HepG2 (cell line): ENCODE measurements around the gene COX4I2. TPM values are rescaled to one million over a fixed set of nuclear protein-coding genes. Genes with fewer than 3 reads are reported as not detected.

Experiments used
- AGO2 ChIP-seq: fragments of 200-400 bp; formaldehyde crosslinking; optimal IDR thresholded peaks from 2 replicates; pipeline ENCODE3; 2017; ENCODE audit warnings: mild to moderate bottlenecking, low read depth, low read length, moderate library complexity
- CCAR2 ChIP-seq: fragments of 200-400 bp; formaldehyde crosslinking; optimal IDR thresholded peaks from 2 replicates; pipeline ENCODE3; 2018; ENCODE audit warnings: low read depth, mild to moderate bottlenecking, low read length, moderate library complexity
- CENPBD1 ChIP-seq: sonication (generic); formaldehyde crosslinking; IDR thresholded peaks from 2 replicates; pipeline ENCODE4 v1.8.0; 2022; ENCODE audit warnings: missing genetic modification reagents, low read depth, mild to moderate bottlenecking, borderline replicate concordance
- CHD2 ChIP-seq: IDR thresholded peaks from 2 replicates; pipeline ENCODE4 v1.6.1; 2011; ENCODE audit warnings: low read depth, low read length, improper control_type of control experiment
- CREB1 ChIP-seq, 2 experiments: fragments of 450-650 bp in 1 of 2; IDR thresholded peaks; 2 replicates each; pipeline ENCODE4 v1.6.1; 2016 to 2017; ENCODE audit warnings: control low read depth in 1 of 2, mild to moderate bottlenecking in 1 of 2, missing compliant biosample characterization in 1 of 2, missing genetic modification characterization in 1 of 2
- ELF3 ChIP-seq: IDR thresholded peaks from 2 replicates; pipeline ENCODE4 v1.6.1; 2016; ENCODE audit warnings: missing genetic modification reagents, missing compliant biosample characterization
- MAX ChIP-seq: IDR thresholded peaks from 2 replicates; pipeline ENCODE4 v1.6.1; 2012; ENCODE audit warnings: inconsistent platforms
- NFKBIZ ChIP-seq: IDR thresholded peaks from 2 replicates; pipeline ENCODE4 v1.6.1; 2018; ENCODE audit warnings: missing genetic modification reagents, missing compliant biosample characterization
- POLR2A ChIP-seq, 2 experiments: IDR thresholded peaks; 2 replicates each; pipeline ENCODE4 v1.6.1; 2011; ENCODE audit warnings: low read depth in 2 of 2, low read length in 2 of 2, mild to moderate bottlenecking in 1 of 2, moderate library complexity in 1 of 2; ENCODE audit not compliant: insufficient read depth in 1 of 2
- RBAK ChIP-seq: sonication (generic); formaldehyde crosslinking; IDR thresholded peaks from 2 replicates; pipeline ENCODE4 v1.5.1; 2020; ENCODE audit warnings: mild to moderate bottlenecking, missing genetic modification reagents
- SETDB1 ChIP-seq: sonication (generic); formaldehyde crosslinking; IDR thresholded peaks from 2 replicates; pipeline ENCODE4 v1.5.1; 2020; ENCODE audit warnings: missing genetic modification reagents, mild to moderate bottlenecking, borderline replicate concordance
- SNAI1 ChIP-seq: sonication (generic); formaldehyde crosslinking; IDR thresholded peaks from 2 replicates; pipeline ENCODE4 v1.5.0; 2020; ENCODE audit warnings: mild to moderate bottlenecking, missing genetic modification reagents, borderline replicate concordance
- SOX5 ChIP-seq: IDR thresholded peaks from 2 replicates; pipeline ENCODE4 v1.6.1; 2016; ENCODE audit warnings: borderline replicate concordance
- TGIF2 ChIP-seq: IDR thresholded peaks from 2 replicates; pipeline ENCODE4 v1.6.1; 2016; ENCODE audit warnings: control low read depth, missing compliant biosample characterization
- ZBTB33 ChIP-seq: sonication (generic); formaldehyde crosslinking; IDR thresholded peaks from 2 replicates; pipeline ENCODE4 v1.4.0; 2020; ENCODE audit warnings: missing genetic modification reagents
- ZIK1 ChIP-seq: sonication (generic); formaldehyde crosslinking; IDR thresholded peaks from 2 replicates; pipeline ENCODE4 v1.5.0; 2020; ENCODE audit warnings: mild to moderate bottlenecking, low read depth, missing genetic modification reagents, borderline replicate concordance
- ZNF362 ChIP-seq: sonication (generic); formaldehyde crosslinking; IDR thresholded peaks from 2 replicates; pipeline ENCODE4 v1.4.0; 2020; ENCODE audit warnings: missing genetic modification reagents, mild to moderate bottlenecking, borderline replicate concordance
- ZNF512 ChIP-seq: sonication (generic); formaldehyde crosslinking; IDR thresholded peaks from 2 replicates; pipeline ENCODE4 v1.4.0; 2020; ENCODE audit warnings: mild to moderate bottlenecking, missing genetic modification reagents
- ZNF558 ChIP-seq: sonication (generic); formaldehyde crosslinking; IDR thresholded peaks from 2 replicates; pipeline ENCODE4 v1.9.0; 2022; ENCODE audit warnings: mild to moderate bottlenecking, missing genetic modification reagents, borderline replicate concordance
- ZNF740 ChIP-seq: sonication (generic); formaldehyde crosslinking; IDR thresholded peaks from 2 replicates; pipeline ENCODE4 v1.4.0; 2020; ENCODE audit warnings: missing genetic modification reagents
- ZNF75D ChIP-seq: sonication (generic); formaldehyde crosslinking; IDR thresholded peaks from 2 replicates; pipeline ENCODE4 v1.8.1; 2023; ENCODE audit warnings: missing genetic modification reagents, mild to moderate bottlenecking, borderline replicate concordance
- ZNF776 ChIP-seq: sonication (generic); formaldehyde crosslinking; IDR thresholded peaks from 2 replicates; pipeline ENCODE4 v1.4.0; 2020; ENCODE audit warnings: mild to moderate bottlenecking, missing genetic modification reagents
- polyA plus RNA-seq, 8 experiments: library from polyadenylated mRNA; depleted of rRNA in 3 of 8; stranded (reverse) in 7 of 8; unstranded in 1 of 8; fragments of >200 nt; fragmentation: Illumina TruSeq in 4 of 8; extraction: Trizol in 4 of 8; gene quantifications; 2 replicates each; pipeline versions ENCODE4 v1.2.1 to v1.2.3, GENCODE V29; 2011 to 2016; ENCODE audit warnings: low read depth in 4 of 8, missing spikeins in 1 of 8, mixed read lengths in 1 of 8; ENCODE audit not compliant: insufficient read depth in 1 of 8
- total RNA-seq, 5 experiments: library from RNA; depleted of rRNA; stranded (reverse); fragments of >200 nt; fragmentation: Illumina TruSeq; extraction: Trizol; gene quantifications; 2 replicates each; pipeline ENCODE4 v1.2.3, GENCODE V29; 2016; ENCODE audit warnings: low read depth in 1 of 5

COX4I2 gene
- total and polyA plus RNA-seq, 2 of the 13 experiments (the other 11 are each of a cell fraction or from before 2014, with no cell fraction given), result 1.1 TPM; not detected in 1

- TF ChIP-seq ZNF558 (no peak), ELF3 (CRISPR knock-in tag) (no peak), CHD2 (no peak), ZNF740 (CRISPR knock-in tag) (no peak), ZNF362 (CRISPR knock-in tag) (no peak), SOX5 (CRISPR knock-in tag) (no peak), ZBTB33 (peak; percentile 89), ZNF512 (no peak), ZNF776 (CRISPR knock-in tag) (no peak), SNAI1 (CRISPR knock-in tag) (no peak), RBAK (CRISPR knock-in tag) (no peak), ZIK1 (CRISPR knock-in tag) (no peak), SETDB1 (CRISPR knock-in tag) (no peak), ZNF75D (CRISPR knock-in tag) (0 out of 2 replicates have a peak, but pooled peaks have one; percentile 41), AGO2 (peak; percentile 3), POLR2A (IDR thresholded peaks at IDR 0.05; ENCODE audit: insufficient read depth in 1 of 2, low read depth in 2 of 2, low read length in 2 of 2) (peak in 1 of 2 experiments; percentile 24; a peak in 1 of 4 replicates), CCAR2 (no peak), NFKBIZ (no peak), MAX (no peak), CENPBD1 (CRISPR knock-in tag) (no peak), CREB1 (IDR thresholded peaks at IDR 0.05) (no peak), CREB1 (CRISPR knock-in tag; IDR thresholded peaks at IDR 0.05) (no peak), TGIF2 (no peak)
Observed at GRCh38 chr20:31681769-31682168, 44.1 kb downstream of the COX4I2 start (continued).
